Osteoblast (primary cell): Measurements from ENCODE around the gene DUSP16. TPM values are rescaled to one million over a fixed set of nuclear protein-coding genes. Genes with fewer than 3 reads are reported as not detected.
A peak's percentile ranks its signal among the peaks of the same experiment; 100 is the strongest.
"Not testable (repeated sequence)": the region's sequence is repeated elsewhere in the genome, so short reads cannot be mapped to it uniquely, and the experiment has no call there.

Experiments
- DNase-seq: peaks from one replicate; pipeline ENCODE4 v3.0.0; 2011; ENCODE audit warnings: low spot score, mixed read lengths; ENCODE audit not compliant: insufficient read length; ENCODE audit errors: missing footprints
- H2AFZ ChIP-seq: 2 replicates; pipeline ENCODE4 v1.6.0; 2011; ENCODE audit warnings: mild to moderate bottlenecking, low read length
- H3K27ac ChIP-seq: 2 replicates; pipeline ENCODE4 v1.5.1; 2011; ENCODE audit warnings: mild to moderate bottlenecking, low read depth, low read length, moderate library complexity
- H3K27me3 ChIP-seq: 2 replicates; pipeline ENCODE4 v1.6.0; 2012; ENCODE audit warnings: mild to moderate bottlenecking, control low read depth, inconsistent platforms, low read length, moderate library complexity; ENCODE audit not compliant: insufficient read depth
- H3K36me3 ChIP-seq: 2 replicates; pipeline ENCODE4 v1.5.1; 2011; ENCODE audit warnings: mild to moderate bottlenecking, low read length, control low read depth, moderate library complexity; ENCODE audit not compliant: insufficient read depth
- H3K4me1 ChIP-seq: 2 replicates; pipeline ENCODE4 v1.5.1; 2011; ENCODE audit warnings: mild to moderate bottlenecking, low read length, control low read depth, moderate library complexity; ENCODE audit not compliant: insufficient read depth
- H3K4me2 ChIP-seq: 2 replicates; pipeline ENCODE4 v1.6.0; 2011; ENCODE audit warnings: mild to moderate bottlenecking, low read length; ENCODE audit not compliant: insufficient read depth
- H3K4me3 ChIP-seq: fragments of 200-600 bp; sonication (generic); 3 replicates; pipeline ENCODE4 v1.5.1; 2012; ENCODE audit warnings: mild to moderate bottlenecking, low read length, inconsistent platforms; ENCODE audit not compliant: insufficient read depth
- H3K79me2 ChIP-seq: 2 replicates; pipeline ENCODE4 v1.6.0; 2012; ENCODE audit warnings: mild to moderate bottlenecking, low read length, control low read depth, inconsistent platforms; ENCODE audit not compliant: insufficient read depth
- H3K9me3 ChIP-seq: 2 replicates; pipeline ENCODE4 v1.5.1; 2011; ENCODE audit warnings: low read depth, low read length, control low read depth
- H4K20me1 ChIP-seq: 2 replicates; pipeline ENCODE4 v1.6.0; 2012; ENCODE audit warnings: mild to moderate bottlenecking, low read length, control low read depth; ENCODE audit not compliant: insufficient read depth
- CTCF ChIP-seq: IDR thresholded peaks from 2 replicates; pipeline ENCODE4 v1.5.1; 2011; ENCODE audit warnings: mild to moderate bottlenecking, low read depth, low read length, moderate library complexity; ENCODE audit errors: extremely low read depth
- total RNA-seq: library from RNA; depleted of rRNA; stranded (reverse); fragments of >200 nt; gene quantifications from 2 replicates; pipeline ENCODE4 v1.2.3, GENCODE V29; 2012

The DUSP16 gene
- total RNA-seq, 1 donor = 5.1 TPM

- Histone ChIP-seq H3K27ac (no peak overlapping the region), H3K4me2 (no peak overlapping the region), H3K36me3 (no peaks in the 10 kb centered on the region), H3K79me2 (no peaks in the 10 kb centered on the region), H3K4me1 (peaks cover 2% of the 10 kb centered on the region), H3K4me3 (no peak overlapping the region), H4K20me1 (no peaks in the 10 kb centered on the region), H2AFZ (peak overlapping the region; percentile 66), H3K27me3 (peaks cover 2% of the 10 kb centered on the region), H3K9me3 (no peaks in the 10 kb centered on the region)
- DNase-seq = peak; percentile 75
- no peak for TF ChIP-seq CTCF
Observed at GRCh38 chr12:12604740-12605139, 42.1 kb upstream of the DUSP16 start.

- Histone ChIP-seq H3K79me2 (no peaks in the 10 kb centered on the region), H3K27me3 (peaks cover 2% of the 10 kb centered on the region), H2AFZ (no peak overlapping the region), H3K9me3 (no peaks in the 10 kb centered on the region), H3K4me1 (no peaks in the 10 kb centered on the region), H4K20me1 (no peaks in the 10 kb centered on the region), H3K4me2 (no peak overlapping the region), H3K27ac (no peak overlapping the region), H3K4me3 (no peak overlapping the region), H3K36me3 (no peaks in the 10 kb centered on the region)
- no peak for DNase-seq
- TF ChIP-seq CTCF = no peak
Observed at GRCh38 chr12:12600659-12601058, 38.0 kb upstream of the DUSP16 start.

GRCh38 chr12:12599750-12600643, 37.3 kb upstream of the DUSP16 start:
- H3K4me2 ChIP-seq = no peak overlapping the region
- DNase-seq = no peak
- H3K4me1 ChIP-seq = no peaks in the 10 kb centered on the region
- no peak overlapping the region for H3K27ac ChIP-seq
- no peaks in the 10 kb centered on the region for H3K9me3 ChIP-seq
- H3K79me2 ChIP-seq = no peaks in the 10 kb centered on the region
- TF ChIP-seq CTCF = no peak
- no peak overlapping the region for H3K4me3 ChIP-seq
- H3K27me3 ChIP-seq = peaks cover 2% of the 10 kb centered on the region
- H2AFZ ChIP-seq = no peak overlapping the region
- no peaks in the 10 kb centered on the region for H4K20me1 ChIP-seq
- H3K36me3 ChIP-seq = no peaks in the 10 kb centered on the region

- H3K9me3 ChIP-seq = no peaks in the 10 kb centered on the region
- H2AFZ ChIP-seq = no peak overlapping the region
- no peaks in the 10 kb centered on the region for H4K20me1 ChIP-seq
- TF ChIP-seq CTCF = no peak
- H3K4me3 ChIP-seq = no peak overlapping the region
- no peak overlapping the region for H3K4me2 ChIP-seq
- H3K36me3 ChIP-seq = no peaks in the 10 kb centered on the region
- H3K4me1 ChIP-seq = no peaks in the 10 kb centered on the region
- peaks cover 2% of the 10 kb centered on the region for H3K27me3 ChIP-seq
- no peaks in the 10 kb centered on the region for H3K79me2 ChIP-seq
- H3K27ac ChIP-seq = no peak overlapping the region
- no peak for DNase-seq
Observed at GRCh38 chr12:12598864-12599263, 36.2 kb upstream of the DUSP16 start.

- not testable (repeated sequence) for H3K4me2 ChIP-seq, H3K27me3 ChIP-seq, H3K79me2 ChIP-seq, H2AFZ ChIP-seq, H3K4me1 ChIP-seq, H3K4me3 ChIP-seq, DNase-seq, H3K9me3 ChIP-seq, H4K20me1 ChIP-seq, H3K36me3 ChIP-seq, H3K27ac ChIP-seq
Observed at GRCh38 chr12:12596598-12596997, 33.9 kb upstream of the DUSP16 start.

- not testable (repeated sequence) for H4K20me1 ChIP-seq, H3K4me1 ChIP-seq, H2AFZ ChIP-seq, H3K4me3 ChIP-seq, H3K27ac ChIP-seq, H3K4me2 ChIP-seq, H3K9me3 ChIP-seq, H3K27me3 ChIP-seq, H3K36me3 ChIP-seq, DNase-seq, H3K79me2 ChIP-seq
Observed at GRCh38 chr12:12595929-12596328, 33.3 kb upstream of the DUSP16 start.
